SK-N-MC (cell line): Measurements from ENCODE around the gene AGAP1.

Source experiments
- DNase-seq: peaks from one replicate; pipeline ENCODE4 v3.0.0-alpha.2; 2011; ENCODE audit warnings: low read depth, low spot score
- H3K27ac ChIP-seq: fragments of 200-600 bp; sonication (generic); 2 replicates; pipeline ENCODE4 v1.5.1; 2016; ENCODE audit warnings: mixed run types
- H3K36me3 ChIP-seq: fragments of 200-600 bp; sonication (generic); 2 replicates; pipeline ENCODE4 v1.6.1; 2017; ENCODE audit warnings: antibody characterized with exemption, low read length, mixed read lengths; ENCODE audit not compliant: insufficient read depth
- H3K4me3 ChIP-seq: fragments of 200-600 bp; sonication (generic); 2 replicates; pipeline ENCODE4 v1.5.1; 2016
- H3K9ac ChIP-seq: fragments of 200-600 bp; sonication (generic); 2 replicates; pipeline ENCODE4 v1.8.0; 2017; ENCODE audit warnings: mixed run types, mixed read lengths; ENCODE audit not compliant: insufficient read length
- H3K9me3 ChIP-seq: fragments of 200-600 bp; sonication (generic); 2 replicates; pipeline ENCODE4 v1.6.1; 2017; ENCODE audit warnings: low read depth, mild to moderate bottlenecking, antibody characterized with exemption, low read length, moderate library complexity, mixed read lengths
- EZH2 ChIP-seq: fragments of 200-600 bp; sonication (generic); IDR thresholded peaks from one replicate; pipeline ENCODE4 v1.6.1; 2017; ENCODE audit warnings: antibody characterized with exemption
- FOXP2 ChIP-seq: optimal IDR thresholded peaks from 2 replicates; pipeline ENCODE3; 2011; ENCODE audit warnings: mild to moderate bottlenecking, moderate library complexity; ENCODE audit not compliant: insufficient read depth; ENCODE audit errors: extremely low read length, control extremely low read depth
- POLR2AphosphoS5 ChIP-seq: IDR thresholded peaks from 2 replicates; pipeline ENCODE4 v1.6.1; 2012; ENCODE audit warnings: mild to moderate bottlenecking, low read depth, low read length, borderline replicate concordance

Gene AGAP1

DNA sequence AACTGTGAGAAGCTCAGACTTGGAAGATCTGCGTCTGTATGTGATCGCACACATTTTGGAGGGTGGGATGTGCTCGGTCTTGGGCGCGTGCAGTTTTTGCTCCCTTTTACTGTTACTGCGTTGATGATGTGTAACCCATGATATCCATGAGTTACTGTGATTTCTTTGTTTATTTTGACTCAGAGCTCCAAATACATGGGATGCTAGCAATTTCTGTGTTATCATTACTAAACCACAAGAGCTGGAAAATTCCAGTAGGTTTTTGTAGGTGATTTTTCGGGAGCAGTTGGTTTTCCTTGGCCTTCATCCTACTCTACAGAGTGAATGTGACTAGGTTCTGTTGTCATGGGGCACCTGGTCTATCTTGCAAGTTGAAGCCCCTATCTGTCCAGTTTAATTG lies 124.2 kb downstream of the AGAP1 start:
- Histone ChIP-seq H3K27ac (no peak overlapping the region), H3K4me3 (no peak overlapping the region), H3K36me3 (no peaks in the 10 kb centered on the region), H3K9me3 (no peaks in the 10 kb centered on the region), H3K9ac (no peak overlapping the region)
- TF ChIP-seq POLR2AphosphoS5 (no peak), FOXP2 (no peak), EZH2 (no peak)
- DNase-seq: no peak

DNA sequence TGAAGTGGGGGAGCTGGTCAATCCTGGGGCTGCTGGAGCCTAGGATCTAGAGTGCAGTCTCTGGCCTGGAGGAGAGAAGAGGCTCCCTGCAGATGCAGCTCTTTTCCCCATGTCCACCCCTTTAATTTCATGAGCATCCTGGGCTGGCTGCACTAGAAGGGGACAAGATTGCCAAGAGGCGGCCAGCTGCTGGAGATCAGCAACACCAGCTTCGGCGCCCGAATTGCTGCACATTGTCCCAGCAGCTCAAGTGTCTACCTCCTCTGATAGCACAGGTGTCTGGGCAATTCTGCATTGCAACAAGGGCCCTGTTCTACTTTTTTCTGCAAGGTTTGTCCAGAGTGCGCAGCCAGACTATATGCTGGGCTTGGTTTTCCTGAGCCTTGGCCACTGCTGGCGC lies 125.7 kb downstream of the AGAP1 start:
- no peak overlapping the region for H3K9ac ChIP-seq
- no peaks in the 10 kb centered on the region for H3K36me3 ChIP-seq
- DNase-seq: no peak
- no peak for TF ChIP-seq FOXP2
- TF ChIP-seq EZH2: no peak
- no peak for TF ChIP-seq POLR2AphosphoS5
- no peaks in the 10 kb centered on the region for H3K9me3 ChIP-seq
- H3K4me3 ChIP-seq: no peak overlapping the region
- no peak overlapping the region for H3K27ac ChIP-seq

DNA sequence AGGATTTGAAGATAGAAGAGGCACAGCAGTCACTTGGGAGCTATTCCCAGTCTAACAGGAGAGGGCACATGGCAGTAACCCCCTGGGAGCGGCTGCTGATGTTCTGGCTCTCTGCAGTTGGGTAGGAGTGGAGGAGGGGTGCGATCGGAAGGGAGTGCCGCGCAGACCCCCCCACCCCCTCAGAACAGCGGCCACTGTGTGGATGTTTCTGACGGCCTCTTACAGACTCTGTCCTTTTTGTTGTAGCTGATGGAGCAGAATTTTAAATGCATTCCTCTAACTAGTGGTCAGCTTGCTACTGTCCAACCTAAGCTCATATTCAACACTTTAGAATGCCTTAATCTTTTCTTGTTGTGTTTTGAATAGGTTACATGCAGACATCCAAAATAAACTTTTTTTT lies 127.9 kb downstream of the AGAP1 start:
- Histone ChIP-seq H3K9ac (no peak overlapping the region), H3K9me3 (no peaks in the 10 kb centered on the region), H3K27ac (no peak overlapping the region), H3K36me3 (no peaks in the 10 kb centered on the region), H3K4me3 (no peak overlapping the region)
- no peak for TF ChIP-seq POLR2AphosphoS5
- TF ChIP-seq FOXP2: no peak
- TF ChIP-seq EZH2: no peak
- DNase-seq: no peak

DNA sequence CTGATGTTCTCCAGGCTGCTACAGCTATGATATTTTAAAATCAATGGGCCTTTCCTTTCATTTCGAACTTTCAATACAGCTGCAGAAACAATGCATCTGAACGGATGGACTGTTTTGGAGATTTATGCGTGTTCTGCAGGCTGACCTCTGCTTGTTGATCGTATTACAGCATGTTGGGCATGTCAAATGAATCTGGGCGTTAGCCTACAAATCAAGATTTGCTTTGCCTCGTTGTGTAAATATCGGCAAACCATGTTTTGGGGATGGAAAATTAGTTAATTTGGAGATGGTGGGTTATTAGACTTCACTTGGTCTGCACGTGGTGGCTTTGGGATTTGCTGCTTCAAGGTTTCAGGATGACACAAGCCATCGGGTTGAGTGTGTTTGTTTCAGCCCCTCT lies 129.3 kb downstream of the AGAP1 start:
- no peak overlapping the region for H3K9ac ChIP-seq
- no peak overlapping the region for H3K27ac ChIP-seq
- TF ChIP-seq FOXP2 (peak; percentile 14), EZH2 (no peak)
- H3K36me3 ChIP-seq: no peaks in the 10 kb centered on the region
- DNase-seq: no peak
- H3K4me3 ChIP-seq: no peak overlapping the region
- no peaks in the 10 kb centered on the region for H3K9me3 ChIP-seq

DNA sequence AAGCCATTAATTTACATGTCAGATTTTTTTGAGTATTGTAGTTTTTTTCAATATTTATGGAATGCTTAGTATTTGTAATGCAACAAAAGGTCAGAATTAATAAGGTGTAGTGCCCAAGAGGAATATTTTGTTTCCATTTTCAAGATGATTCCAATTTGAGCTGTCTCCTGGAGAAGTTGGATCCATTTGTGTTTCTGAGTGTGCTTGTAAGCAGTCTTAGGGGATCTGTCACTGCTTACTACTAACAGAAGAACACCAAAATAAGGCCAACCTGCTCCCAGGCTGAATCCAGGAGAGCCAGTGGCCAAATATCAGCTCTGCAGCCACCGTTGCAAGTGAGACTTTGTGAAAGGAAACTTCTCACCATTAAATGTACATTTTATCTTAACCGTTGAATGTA lies 129.9 kb downstream of the AGAP1 start:
- H3K36me3 ChIP-seq: no peaks in the 10 kb centered on the region
- no peak for TF ChIP-seq EZH2
- no peak for TF ChIP-seq POLR2AphosphoS5
- TF ChIP-seq FOXP2: no peak
- no peak overlapping the region for H3K27ac ChIP-seq
- H3K9ac ChIP-seq: no peak overlapping the region
- no peak for DNase-seq
- H3K9me3 ChIP-seq: no peaks in the 10 kb centered on the region
- H3K4me3 ChIP-seq: no peak overlapping the region

DNA sequence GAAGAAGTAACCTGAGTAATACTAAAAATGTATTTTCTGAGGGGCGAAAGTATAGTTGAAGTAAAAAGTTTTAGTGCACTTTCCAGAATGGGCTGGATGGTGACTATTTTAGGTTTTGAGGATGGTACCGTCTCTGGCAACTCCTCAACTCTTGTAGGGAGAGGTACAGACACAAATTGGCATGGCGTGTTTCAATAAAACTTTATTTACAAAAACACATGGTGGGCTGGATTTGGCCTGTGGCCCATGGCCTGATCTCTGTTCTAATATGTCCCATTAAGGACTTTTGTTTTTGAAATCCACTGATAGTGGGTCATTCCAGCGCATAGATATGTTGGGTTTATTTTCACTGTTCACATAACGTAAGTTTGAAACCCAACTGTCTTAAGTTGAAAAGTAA lies 132.8 kb downstream of the AGAP1 start:
- Histone ChIP-seq H3K36me3 (no peaks in the 10 kb centered on the region), H3K27ac (no peak overlapping the region), H3K9me3 (no peaks in the 10 kb centered on the region), H3K9ac (no peak overlapping the region), H3K4me3 (no peak overlapping the region)
- DNase-seq: no peak
- no peak for TF ChIP-seq POLR2AphosphoS5
- TF ChIP-seq FOXP2: no peak
- no peak for TF ChIP-seq EZH2

DNA sequence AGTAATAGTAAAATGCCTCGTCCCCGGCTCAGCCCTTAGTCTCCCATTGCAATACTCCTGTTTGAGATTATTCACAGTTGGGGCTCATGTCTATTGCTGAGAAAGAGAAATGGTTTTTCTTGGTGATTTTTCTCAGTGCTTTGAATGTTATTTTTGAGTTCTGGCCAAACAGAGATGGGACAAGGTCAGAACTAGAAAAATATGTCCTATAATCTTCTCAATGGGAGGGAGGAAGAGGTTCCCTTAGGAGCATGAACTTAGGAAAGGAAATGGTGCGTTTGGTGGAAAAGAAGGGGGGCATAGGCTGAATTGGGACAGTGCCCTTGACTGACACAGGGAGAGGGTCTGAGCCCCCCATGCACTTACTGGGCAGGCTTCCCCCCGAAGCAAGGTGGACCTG lies 133.8 kb downstream of the AGAP1 start:
- Histone ChIP-seq H3K9ac (no peak overlapping the region), H3K27ac (no peak overlapping the region), H3K9me3 (no peaks in the 10 kb centered on the region), H3K4me3 (no peak overlapping the region), H3K36me3 (no peaks in the 10 kb centered on the region)
- TF ChIP-seq FOXP2: no peak
- DNase-seq: no peak

DNA sequence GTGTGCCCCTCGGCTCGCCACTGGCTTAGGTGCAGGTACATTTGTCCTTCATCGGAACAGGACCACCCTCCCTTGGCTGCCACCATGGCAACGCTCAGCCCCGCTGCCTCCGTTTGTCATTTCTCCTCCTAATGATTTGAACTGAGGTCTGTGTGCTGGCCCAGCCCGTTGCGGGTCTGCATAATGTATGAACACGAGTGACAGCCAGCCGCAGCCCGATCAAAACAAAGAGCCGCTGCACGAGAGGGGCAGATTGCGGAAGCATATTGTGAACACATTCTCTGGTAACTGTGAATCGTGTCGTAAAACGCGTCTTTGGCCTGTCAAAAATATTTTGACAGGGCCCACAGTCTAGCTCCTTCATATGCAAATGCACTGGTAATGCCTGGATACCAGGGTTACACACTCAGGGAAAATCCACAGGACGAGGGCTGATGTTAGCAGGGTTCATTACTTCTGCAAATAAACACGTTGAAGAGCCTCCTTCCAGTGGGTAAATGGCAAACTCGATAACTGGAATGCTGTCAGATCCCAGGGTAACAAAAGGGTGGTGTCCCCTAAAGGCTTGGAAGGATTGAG lies 137.0 kb downstream of the AGAP1 start:
- Histone ChIP-seq H3K27ac (no peak overlapping the region), H3K9ac (no peak overlapping the region), H3K36me3 (no peaks in the 10 kb centered on the region), H3K9me3 (no peaks in the 10 kb centered on the region), H3K4me3 (no peak overlapping the region)
- no peak for TF ChIP-seq EZH2
- TF ChIP-seq POLR2AphosphoS5: no peak
- TF ChIP-seq FOXP2: no peak
- DNase-seq: no peak

DNA sequence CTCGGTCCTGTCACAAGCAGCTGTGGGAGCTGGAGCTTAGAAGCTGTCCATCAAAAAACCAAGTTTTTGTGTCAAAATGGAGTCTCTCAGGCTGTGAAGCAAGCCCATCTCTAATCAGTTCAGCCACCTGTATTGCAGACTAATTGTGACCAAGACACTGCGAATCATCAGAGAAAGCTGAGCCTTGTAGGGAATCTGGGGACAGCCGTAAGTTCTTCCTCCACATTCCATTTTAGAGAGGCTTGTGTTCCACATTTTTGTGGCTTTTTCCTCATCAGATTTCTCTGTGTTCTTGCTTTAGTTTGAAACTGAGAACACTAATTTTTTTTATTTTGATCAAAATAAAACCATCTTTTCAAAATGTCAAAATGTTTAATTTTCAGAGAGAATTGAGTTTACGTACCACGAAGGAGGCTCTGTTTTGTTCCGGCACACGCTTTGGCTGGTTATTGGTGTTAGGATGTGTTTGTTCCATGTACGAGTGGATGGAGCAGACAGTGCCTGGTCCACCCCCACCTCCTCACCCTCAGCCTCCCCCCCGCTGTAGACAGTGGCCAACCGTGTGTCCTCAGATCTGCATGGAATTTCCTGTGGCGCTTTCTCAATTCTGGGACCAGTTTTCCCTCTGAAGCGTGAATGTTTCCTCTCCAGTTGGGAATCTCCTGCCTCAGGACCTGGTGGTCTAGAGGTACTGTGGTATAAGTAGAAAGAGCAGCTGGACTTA lies 140.8 kb downstream of the AGAP1 start:
- no peak for DNase-seq
- Histone ChIP-seq H3K27ac (no peak overlapping the region), H3K9ac (no peak overlapping the region), H3K4me3 (no peak overlapping the region), H3K36me3 (no peaks in the 10 kb centered on the region), H3K9me3 (no peaks in the 10 kb centered on the region)
- TF ChIP-seq POLR2AphosphoS5 (no peak), FOXP2 (no peak), EZH2 (no peak)
